Caco-2 (cell line): Measurements from ENCODE around the gene ATG14. TPM values are rescaled to one million over a fixed set of nuclear protein-coding genes. Genes with fewer than 3 reads are reported as not detected.

ENCODE experiments used
- BruUV-seq: library from RNA; stranded (reverse); fragments of 400-500 nt; replicated peaks from 2 replicates; lab custom pipeline; 2021; lab: Mats Ljungman, UMichigan
- CTCF ChIA-PET: fragments of 300-600 bp; sonication (Branson Sonifier 250); formaldehyde crosslinking; loops from one replicate; lab custom pipeline; 2022; ENCODE audit warnings: antibody characterized with exemption; lab: Charles Lee
- POLR2A ChIA-PET: fragments of 300-600 bp; sonication (Branson Sonifier 250); formaldehyde crosslinking; loops from one replicate; lab custom pipeline; 2022; ENCODE audit warnings: antibody characterized with exemption; lab: Charles Lee
- DNase-seq, 2 experiments: peaks; one replicate each; pipeline versions ENCODE4 v3.0.0 to v3.0.0-alpha.2; 2020 to 2022
- H3K27me3 ChIP-seq: replicated peaks from 2 replicates; pipeline ENCODE4 v1.6.0; 2011; ENCODE audit warnings: low read length; ENCODE audit not compliant: control insufficient read depth, insufficient read depth
- H3K36me3 ChIP-seq: 2 replicates; pipeline ENCODE4 v1.5.1; 2011; ENCODE audit warnings: low read length; ENCODE audit not compliant: control insufficient read depth, insufficient read depth
- H3K4me1 ChIP-seq: fragments of 250-450 bp; sonication (Bioruptor Pico); 2 replicates; pipeline ENCODE4 v1.5.1; 2020; ENCODE audit warnings: mild to moderate bottlenecking
- H3K4me3 ChIP-seq: 2 replicates; pipeline ENCODE4 v1.5.1; 2011; ENCODE audit warnings: low read depth, mild to moderate bottlenecking, control low read depth, low read length
- H3K9me3 ChIP-seq: fragments of 250-450 bp; sonication (Bioruptor Pico); 2 replicates; pipeline ENCODE4 v1.5.1; 2020; ENCODE audit warnings: mild to moderate bottlenecking, moderate library complexity
- H3K27ac Mint-ChIP-seq: one replicate; pipeline ENCODE4 v1.8.0; 2022; ENCODE audit warnings: mixed read lengths; ENCODE audit not compliant: unreplicated experiment
- H3K27me3 Mint-ChIP-seq: one replicate; pipeline ENCODE4 v1.8.0; 2022; ENCODE audit warnings: mixed read lengths; ENCODE audit not compliant: insufficient read depth, unreplicated experiment
- H3K36me3 Mint-ChIP-seq: one replicate; pipeline ENCODE4 v1.8.0; 2022; ENCODE audit warnings: mild to moderate bottlenecking, mixed read lengths; ENCODE audit not compliant: insufficient read depth, unreplicated experiment
- H3K4me1 Mint-ChIP-seq: one replicate; pipeline ENCODE4 v1.8.0; 2022; ENCODE audit warnings: low read depth, mixed read lengths; ENCODE audit not compliant: unreplicated experiment
- H3K4me3 Mint-ChIP-seq: one replicate; pipeline ENCODE4 v1.8.0; 2022; ENCODE audit warnings: mild to moderate bottlenecking, moderate library complexity, mixed read lengths; ENCODE audit not compliant: unreplicated experiment
- H3K9me3 Mint-ChIP-seq: one replicate; pipeline ENCODE4 v1.8.0; 2022; ENCODE audit warnings: mixed read lengths; ENCODE audit not compliant: unreplicated experiment
- CTCF ChIP-seq, 2 experiments: fragments of 200-600 bp in 1 of 2; IDR thresholded peaks; 1 replicate in 1 of 2; 2 replicates in 1 of 2; pipeline versions ENCODE4 v1.5.1 to v1.8.0; 2011 to 2022; ENCODE audit warnings: antibody characterized with exemption in 1 of 2, control low read depth in 1 of 2, inconsistent platforms in 1 of 2, low read depth in 1 of 2, low read length in 1 of 2, mild to moderate bottlenecking in 1 of 2, moderate library complexity in 1 of 2; ENCODE audit not compliant: insufficient read depth in 1 of 2, severe bottlenecking in 1 of 2, unreplicated experiment in 1 of 2
- intact Hi-C: fragments of 100-400 bp; cut with micrococcal nuclease; formaldehyde crosslinking; loops from one replicate; pipeline ENCODE4 v1.10.0; 2022; ENCODE audit not compliant: unreplicated experiment
- total RNA-seq: library from RNA; stranded (reverse); gene quantifications from 2 replicates; pipeline ENCODE4 v1.2.3, GENCODE V29; 2022

The ATG14 gene
- total RNA-seq, 1 experiment from 2014 or later, result 13.1 TPM

- Mint-ChIP-seq H3K9me3 (no peaks in the 10 kb centered on the region), H3K36me3 (no peaks in the 10 kb centered on the region), H3K4me3 (no peak overlapping the region), H3K4me1 (peaks cover 15% of the 10 kb centered on the region), H3K27ac (no peak overlapping the region), H3K27me3 (no peaks in the 10 kb centered on the region)
- no peak for TF ChIP-seq CTCF (IDR thresholded peaks at IDR 0.05; ENCODE audit: insufficient read depth in 1 of 2, low read depth in 1 of 2, low read length in 1 of 2, severe bottlenecking in 1 of 2, unreplicated experiment in 1 of 2)
- no peak for DNase-seq
- BruUV-seq, result no TSS peak
- Histone ChIP-seq H3K36me3 (no peaks in the 10 kb centered on the region), H3K4me3 (no peak overlapping the region), H3K9me3 (no peaks in the 10 kb centered on the region), H3K27me3 (no peaks in the 10 kb centered on the region), H3K4me1 (peaks cover 12% of the 10 kb centered on the region)
- ChIA-PET POLR2A (no interaction called here), CTCF (interaction anchor here (0.6 kb wide), 1 partner anchor 8 kb away, joined by 3 read pairs; no protein-coding TSS in a partner anchor)
- intact Hi-C loops, result loop anchor here (5.0 kb wide), 1 partner anchor 130 kb away; the partner anchor contains the start of gene KTN1
Observed at GRCh38 chr14:55451950-55452349, 40.3 kb upstream of the ATG14 start.

GRCh38 chr14:55451398-55451797, 39.8 kb upstream of the ATG14 start:
- H3K27me3 Mint-ChIP-seq, result no peaks in the 10 kb centered on the region
- no peak overlapping the region for H3K27ac Mint-ChIP-seq
- H3K4me1 Mint-ChIP-seq, result peaks cover 15% of the 10 kb centered on the region
- H3K36me3 ChIP-seq, result no peaks in the 10 kb centered on the region
- H3K9me3 Mint-ChIP-seq, result no peaks in the 10 kb centered on the region
- POLR2A ChIA-PET, result no interaction called here
- DNase-seq, result no peak
- no peak overlapping the region for H3K4me3 Mint-ChIP-seq
- no peak for TF ChIP-seq CTCF (IDR thresholded peaks at IDR 0.05; ENCODE audit: insufficient read depth in 1 of 2, low read depth in 1 of 2, low read length in 1 of 2, severe bottlenecking in 1 of 2, unreplicated experiment in 1 of 2)
- H3K27me3 ChIP-seq, result no peaks in the 10 kb centered on the region
- intact Hi-C loops, result loop anchor here (5.0 kb wide), 1 partner anchor 131 kb away; the partner anchor contains the start of gene KTN1
- H3K4me3 ChIP-seq, result no peak overlapping the region
- CTCF ChIA-PET, result no interaction called here
- no peaks in the 10 kb centered on the region for H3K36me3 Mint-ChIP-seq
- H3K4me1 ChIP-seq, result peaks cover 12% of the 10 kb centered on the region
- no peaks in the 10 kb centered on the region for H3K9me3 ChIP-seq
- BruUV-seq, result no TSS peak

- no peak for TF ChIP-seq CTCF (IDR thresholded peaks at IDR 0.05; ENCODE audit: insufficient read depth in 1 of 2, low read depth in 1 of 2, low read length in 1 of 2, severe bottlenecking in 1 of 2, unreplicated experiment in 1 of 2)
- no TSS peak for BruUV-seq
- peaks cover 12% of the 10 kb centered on the region for H3K4me1 ChIP-seq
- H3K27ac Mint-ChIP-seq, result no peak overlapping the region
- no peak overlapping the region for H3K4me3 Mint-ChIP-seq
- no peak overlapping the region for H3K4me3 ChIP-seq
- CTCF ChIA-PET, result no interaction called here
- no peaks in the 10 kb centered on the region for H3K36me3 ChIP-seq
- intact Hi-C loops, result loop anchor here (5.0 kb wide), 1 partner anchor 131 kb away; the partner anchor contains the start of gene KTN1
- H3K4me1 Mint-ChIP-seq, result peaks cover 15% of the 10 kb centered on the region
- no peaks in the 10 kb centered on the region for H3K27me3 ChIP-seq
- DNase-seq, result no peak
- H3K9me3 ChIP-seq, result no peaks in the 10 kb centered on the region
- H3K9me3 Mint-ChIP-seq, result no peaks in the 10 kb centered on the region
- no peaks in the 10 kb centered on the region for H3K36me3 Mint-ChIP-seq
- POLR2A ChIA-PET, result no interaction called here
- H3K27me3 Mint-ChIP-seq, result no peaks in the 10 kb centered on the region
Observed at GRCh38 chr14:55450987-55451386, 39.4 kb upstream of the ATG14 start.
